Vagina (tissue), 2 donors: ENCODE measurements around the gene SYT13.

Source experiments
- POLR2A ChIP-seq, 2 donors: fragments of 450-650 bp; IDR thresholded peaks; one replicate each; pipeline ENCODE4 v1.6.1; 2017; ENCODE audit warnings: antibody characterized with exemption in 2 of 2, mild to moderate bottlenecking in 2 of 2, moderate library complexity in 2 of 2
- TF ChIP-seq, protein P1 (sequence below), 3 experiments: fragments of 450-650 bp in 2 of 3; fragments of 200-600 bp in 1 of 3; sonication (generic) in 1 of 3; IDR thresholded peaks; one replicate each; pipeline ENCODE4 v1.5.1; 2017 to 2019; ENCODE audit warnings: antibody characterized with exemption in 3 of 3, mild to moderate bottlenecking in 2 of 3, moderate library complexity in 2 of 3

DNA sequence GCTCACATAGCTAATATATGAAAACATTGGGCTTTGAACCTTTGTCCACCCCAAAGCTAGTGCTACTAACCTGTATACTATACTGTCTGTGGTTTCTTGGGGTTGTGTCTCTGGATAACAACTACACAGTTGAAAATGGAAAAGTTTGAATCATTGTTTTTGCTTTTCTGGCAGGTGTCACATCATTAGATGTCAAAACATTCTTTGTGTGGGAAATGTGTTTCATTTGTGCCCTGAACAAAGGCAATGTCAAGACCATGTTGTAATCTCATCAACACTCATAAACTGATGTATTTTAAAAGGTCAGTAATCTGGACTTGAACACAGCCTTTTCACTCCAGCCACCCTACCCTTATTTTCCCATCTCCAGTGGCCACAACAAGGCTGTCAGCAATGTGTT, 16.5 kb downstream of the SYT13 start:
- TF ChIP-seq, protein P1, sequence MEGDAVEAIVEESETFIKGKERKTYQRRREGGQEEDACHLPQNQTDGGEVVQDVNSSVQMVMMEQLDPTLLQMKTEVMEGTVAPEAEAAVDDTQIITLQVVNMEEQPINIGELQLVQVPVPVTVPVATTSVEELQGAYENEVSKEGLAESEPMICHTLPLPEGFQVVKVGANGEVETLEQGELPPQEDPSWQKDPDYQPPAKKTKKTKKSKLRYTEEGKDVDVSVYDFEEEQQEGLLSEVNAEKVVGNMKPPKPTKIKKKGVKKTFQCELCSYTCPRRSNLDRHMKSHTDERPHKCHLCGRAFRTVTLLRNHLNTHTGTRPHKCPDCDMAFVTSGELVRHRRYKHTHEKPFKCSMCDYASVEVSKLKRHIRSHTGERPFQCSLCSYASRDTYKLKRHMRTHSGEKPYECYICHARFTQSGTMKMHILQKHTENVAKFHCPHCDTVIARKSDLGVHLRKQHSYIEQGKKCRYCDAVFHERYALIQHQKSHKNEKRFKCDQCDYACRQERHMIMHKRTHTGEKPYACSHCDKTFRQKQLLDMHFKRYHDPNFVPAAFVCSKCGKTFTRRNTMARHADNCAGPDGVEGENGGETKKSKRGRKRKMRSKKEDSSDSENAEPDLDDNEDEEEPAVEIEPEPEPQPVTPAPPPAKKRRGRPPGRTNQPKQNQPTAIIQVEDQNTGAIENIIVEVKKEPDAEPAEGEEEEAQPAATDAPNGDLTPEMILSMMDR (IDR thresholded peaks at IDR 0.05), result no peak
- no peak for TF ChIP-seq POLR2A (IDR thresholded peaks at IDR 0.05)
